ENCODE data around the gene DKK1.
A peak's percentile ranks its signal among the peaks of the same experiment; 100 is the strongest.

The DKK1 gene

GRCh38 chr10:52313933-52314821 lies at the start of gene DKK1:
Gene DKK1 (plus strand): TSS chr10:52314281. CDS start chr10:52314435, 154 bp downstream.
- peak; percentile 92 for DNase-seq

GRCh38 chr10:52265131-52265926 lies 48.8 kb upstream of the DKK1 start:
- no peak for DNase-seq

- no peak for DNase-seq
Observed at GRCh38 chr10:52266858-52267257, 47.2 kb upstream of the DKK1 start.

- no peak for DNase-seq
Observed at GRCh38 chr10:52268790-52269189, 45.3 kb upstream of the DKK1 start.

- DNase-seq, result no peak
Observed at GRCh38 chr10:52269233-52269632, 44.8 kb upstream of the DKK1 start.

GRCh38 chr10:52276163-52276562 lies 37.9 kb upstream of the DKK1 start:
- no peak for DNase-seq

GRCh38 chr10:52276986-52277385 lies 37.1 kb upstream of the DKK1 start:
- no peak for DNase-seq

GRCh38 chr10:52279546-52279945 lies 34.5 kb upstream of the DKK1 start:
- no peak for DNase-seq

GRCh38 chr10:52280051-52280450 lies 34.0 kb upstream of the DKK1 start:
- no peak for DNase-seq

GRCh38 chr10:52283174-52283573 lies 30.9 kb upstream of the DKK1 start:
- no peak for DNase-seq

GRCh38 chr10:52284416-52285013 lies 29.6 kb upstream of the DKK1 start:
- no peak for DNase-seq

- no peak for DNase-seq
Observed at GRCh38 chr10:52287866-52288265, 26.2 kb upstream of the DKK1 start.

- DNase-seq, result no peak
Observed at GRCh38 chr10:52297747-52298146, 16.3 kb upstream of the DKK1 start.

GRCh38 chr10:52300599-52301277 lies 13.3 kb upstream of the DKK1 start:
- no peak for DNase-seq

GRCh38 chr10:52308251-52309031 lies 5.6 kb upstream of the DKK1 start:
- DNase-seq, result peak; percentile 84

- no peak for DNase-seq
Observed at GRCh38 chr10:52312942-52313255, 1.2 kb upstream of the DKK1 start.

GRCh38 chr10:52313256-52313932 lies 687 bp upstream of the DKK1 start:
- DNase-seq, result peak; percentile 80

- peak; percentile 64 for DNase-seq
Observed at GRCh38 chr10:52314822-52315552, 906 bp downstream of the DKK1 start.

GRCh38 chr10:52316001-52316400 lies 1.9 kb downstream of the DKK1 start:
- peak; percentile 22 for DNase-seq

GRCh38 chr10:52316500-52316899 lies 2.4 kb downstream of the DKK1 start:
- no peak for DNase-seq

GRCh38 chr10:52318136-52318701 lies 4.1 kb downstream of the DKK1 start:
- no peak for DNase-seq
